ENCODE measurements around the gene BRD1. TPM values are rescaled to one million over a fixed set of nuclear protein-coding genes. Genes with fewer than 3 reads are reported as not detected.

The BRD1 gene
- total RNA-seq, 3 donors from 2014 or later: 33.4 to 51.3 (median 48.4) TPM

DNA sequence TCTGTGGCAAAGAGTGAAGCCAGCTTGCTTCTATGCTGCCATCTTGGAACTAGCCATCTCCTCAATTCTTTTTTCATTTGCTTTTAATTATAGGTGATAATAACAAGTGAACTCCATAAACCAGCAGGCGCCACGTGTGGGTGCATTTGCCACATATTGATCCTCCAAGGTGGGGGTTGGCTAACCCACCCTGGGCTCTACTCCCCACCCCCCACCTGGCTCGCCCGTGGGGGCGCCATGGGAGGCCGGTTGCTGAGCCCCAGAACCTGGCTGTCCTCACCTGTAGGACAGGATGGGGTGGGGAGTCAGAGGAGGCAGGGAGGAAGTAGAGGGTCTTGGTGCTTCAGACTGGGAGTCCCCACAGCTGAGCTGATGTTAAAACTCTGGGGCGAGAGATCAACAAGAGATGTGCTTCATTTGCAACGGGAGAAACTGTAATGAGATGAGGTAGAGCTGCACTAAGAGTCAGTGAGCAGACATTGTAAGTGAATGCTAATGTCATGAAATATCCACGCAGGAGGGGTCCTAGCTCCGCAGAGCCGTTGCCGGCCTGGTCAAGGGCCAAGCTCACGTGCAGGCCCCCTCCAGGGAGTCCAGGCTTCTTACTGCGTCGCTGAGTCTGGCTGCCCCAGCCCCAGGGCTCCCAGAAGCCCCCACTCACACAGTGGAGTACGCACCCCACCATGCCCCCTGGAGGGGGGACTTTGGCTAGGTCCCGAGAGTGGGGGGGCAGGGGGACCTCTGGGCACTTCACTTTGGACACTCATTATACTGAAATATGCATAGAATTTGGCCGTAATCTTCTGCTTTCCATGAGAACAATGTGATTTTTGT, 59.4 kb downstream of the BRD1 start:
- intact Hi-C loops (cut with DNase I, micrococcal nuclease): loop anchor here in 1 of 2 donors (10.0 kb wide), 1 partner anchor 267 kb away; no protein-coding TSS in a partner anchor
- Histone ChIP-seq H3K4me1 (ENCODE audit: low read depth) (no peaks in the 10 kb centered on the region), H3K36me3 (ENCODE audit: low read depth) (no peaks in the 10 kb centered on the region), H3K9me3 (peaks cover 8% of the 10 kb centered on the region), H3K4me3 (no peak overlapping the region)
- TF ChIP-seq, protein P1, sequence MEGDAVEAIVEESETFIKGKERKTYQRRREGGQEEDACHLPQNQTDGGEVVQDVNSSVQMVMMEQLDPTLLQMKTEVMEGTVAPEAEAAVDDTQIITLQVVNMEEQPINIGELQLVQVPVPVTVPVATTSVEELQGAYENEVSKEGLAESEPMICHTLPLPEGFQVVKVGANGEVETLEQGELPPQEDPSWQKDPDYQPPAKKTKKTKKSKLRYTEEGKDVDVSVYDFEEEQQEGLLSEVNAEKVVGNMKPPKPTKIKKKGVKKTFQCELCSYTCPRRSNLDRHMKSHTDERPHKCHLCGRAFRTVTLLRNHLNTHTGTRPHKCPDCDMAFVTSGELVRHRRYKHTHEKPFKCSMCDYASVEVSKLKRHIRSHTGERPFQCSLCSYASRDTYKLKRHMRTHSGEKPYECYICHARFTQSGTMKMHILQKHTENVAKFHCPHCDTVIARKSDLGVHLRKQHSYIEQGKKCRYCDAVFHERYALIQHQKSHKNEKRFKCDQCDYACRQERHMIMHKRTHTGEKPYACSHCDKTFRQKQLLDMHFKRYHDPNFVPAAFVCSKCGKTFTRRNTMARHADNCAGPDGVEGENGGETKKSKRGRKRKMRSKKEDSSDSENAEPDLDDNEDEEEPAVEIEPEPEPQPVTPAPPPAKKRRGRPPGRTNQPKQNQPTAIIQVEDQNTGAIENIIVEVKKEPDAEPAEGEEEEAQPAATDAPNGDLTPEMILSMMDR (IDR thresholded peaks at IDR 0.05): no peak
- DNase-seq (peak in 2 of 3 donors; percentile 21 to 48), ATAC-seq (no peak)

DNA sequence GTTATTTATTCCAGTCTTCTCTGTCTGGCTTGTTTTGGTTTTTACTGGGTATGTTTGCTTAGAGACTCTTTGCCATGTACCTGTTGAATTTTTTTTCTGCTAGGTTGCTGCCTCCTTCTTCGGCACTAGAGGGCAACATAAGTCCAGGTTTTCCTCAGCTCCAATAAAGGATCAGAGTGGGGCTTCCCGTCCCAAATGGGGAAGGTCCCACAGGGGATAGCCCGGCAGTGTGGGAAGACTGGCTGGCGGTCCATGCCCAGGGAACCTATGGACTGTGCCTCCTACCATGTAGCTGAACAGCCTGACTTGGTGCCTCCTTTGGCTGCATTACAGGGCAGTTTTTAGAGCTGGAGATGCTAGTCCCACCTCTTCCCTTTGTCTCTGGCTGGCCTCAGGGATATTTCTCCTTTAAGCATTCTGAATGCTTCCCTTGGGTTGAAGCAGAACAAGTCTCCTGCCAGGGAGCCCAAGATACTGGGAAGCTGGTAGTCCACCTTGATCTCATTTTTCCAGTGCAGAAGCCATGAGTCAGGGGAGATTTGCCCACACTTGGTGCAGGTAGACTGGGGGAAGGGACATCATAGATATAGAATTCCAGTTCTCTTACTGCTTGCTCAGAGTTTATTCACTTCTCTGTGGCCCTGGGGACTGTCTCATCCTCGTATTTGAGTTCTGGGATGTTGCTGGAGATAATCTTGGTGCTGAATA, 60.2 kb downstream of the BRD1 start:
- Histone ChIP-seq H3K36me3 (ENCODE audit: low read depth) (no peaks in the 10 kb centered on the region), H3K9me3 (peaks cover 8% of the 10 kb centered on the region), H3K4me3 (no peak overlapping the region), H3K4me1 (ENCODE audit: low read depth) (no peaks in the 10 kb centered on the region)
- ATAC-seq (peak; percentile 51), DNase-seq (peak; percentile 22 to 29 (median 28))
- intact Hi-C loops (cut with DNase I, micrococcal nuclease): loop anchor here in 1 of 2 donors (10.0 kb wide), 1 partner anchor 267 kb away; no protein-coding TSS in a partner anchor
- TF ChIP-seq, protein P1 (IDR thresholded peaks at IDR 0.05): peak; percentile 35

DNA sequence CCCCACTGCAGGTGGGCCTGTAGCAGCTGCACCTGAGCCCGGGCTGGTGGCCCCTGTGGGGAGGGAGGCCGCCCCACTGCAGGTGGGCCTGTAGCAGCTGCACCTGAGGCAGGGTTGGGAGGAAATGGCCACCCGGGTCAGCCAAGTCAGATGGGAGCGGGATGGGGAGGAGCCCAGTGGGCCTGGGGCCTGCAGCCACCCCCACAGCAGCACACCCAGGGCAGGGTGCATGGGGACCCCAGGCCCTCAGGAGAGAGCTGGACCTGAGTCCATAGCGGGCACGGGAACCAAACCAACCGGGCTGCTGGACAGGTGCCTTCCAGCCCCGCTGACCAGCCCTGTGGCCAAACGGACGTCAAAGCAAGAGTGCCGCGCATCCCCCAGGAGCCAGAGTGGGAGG, 61.7 kb downstream of the BRD1 start:
- TF ChIP-seq, protein P1 (IDR thresholded peaks at IDR 0.05): no peak
- intact Hi-C loops (cut with DNase I, micrococcal nuclease): loop anchor here in 1 of 2 donors (10.0 kb wide), 1 partner anchor 269 kb away; no protein-coding TSS in a partner anchor
- Histone ChIP-seq H3K36me3 (ENCODE audit: low read depth) (no peaks in the 10 kb centered on the region), H3K9me3 (peaks cover 8% of the 10 kb centered on the region), H3K4me1 (ENCODE audit: low read depth) (peaks cover 2% of the 10 kb centered on the region), H3K4me3 (no peak overlapping the region)
- ATAC-seq: no peak
- peak in 2 of 3 donors; percentile 11 to 36 for DNase-seq

DNA sequence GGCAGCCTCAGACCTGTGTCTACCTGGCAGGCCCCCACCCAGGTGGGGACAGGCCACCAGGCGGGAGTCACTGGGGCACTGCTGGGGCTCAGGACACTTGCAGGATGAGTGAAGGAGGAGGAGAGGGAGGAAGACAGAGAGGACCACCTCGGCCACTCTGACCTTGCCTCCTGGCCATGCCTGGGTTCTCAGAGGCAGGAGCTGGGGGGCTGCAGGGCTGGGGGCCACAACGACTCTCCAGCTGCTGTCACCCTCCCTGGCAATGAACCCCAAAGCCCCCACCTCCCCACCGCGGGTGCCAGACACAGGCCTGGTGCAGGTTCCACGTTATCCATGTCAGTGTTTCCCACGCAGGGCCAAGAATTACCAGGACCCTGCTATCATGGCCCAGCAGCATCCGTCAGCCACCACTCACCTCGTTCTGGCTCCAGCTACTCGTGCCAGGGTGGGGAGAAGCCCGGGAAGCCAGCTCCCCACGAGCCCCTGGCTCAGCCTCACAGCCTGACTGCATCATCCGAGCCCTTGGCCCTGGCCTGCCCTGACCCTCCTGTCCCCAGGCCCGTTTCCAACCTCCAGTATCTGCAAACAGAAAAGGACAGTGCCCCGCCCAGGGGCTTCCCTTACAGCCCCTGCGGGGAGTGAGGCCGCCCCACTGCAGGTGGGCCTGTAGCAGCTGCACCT, 62.4 kb downstream of the BRD1 start:
- H3K4me1 ChIP-seq (ENCODE audit: low read depth): peaks cover 4% of the 10 kb centered on the region
- peak in 2 of 3 donors; percentile 23 to 40 for DNase-seq
- H3K9me3 ChIP-seq: peaks cover 8% of the 10 kb centered on the region
- H3K4me3 ChIP-seq: no peak overlapping the region
- intact Hi-C loops (cut with DNase I, micrococcal nuclease): loop anchor here in 1 of 2 donors (10.0 kb wide), 1 partner anchor 270 kb away; no protein-coding TSS in a partner anchor
- no peaks in the 10 kb centered on the region for H3K36me3 ChIP-seq (ENCODE audit: low read depth)
- no peak for ATAC-seq
- TF ChIP-seq, protein P1 (IDR thresholded peaks at IDR 0.05): no peak

DNA sequence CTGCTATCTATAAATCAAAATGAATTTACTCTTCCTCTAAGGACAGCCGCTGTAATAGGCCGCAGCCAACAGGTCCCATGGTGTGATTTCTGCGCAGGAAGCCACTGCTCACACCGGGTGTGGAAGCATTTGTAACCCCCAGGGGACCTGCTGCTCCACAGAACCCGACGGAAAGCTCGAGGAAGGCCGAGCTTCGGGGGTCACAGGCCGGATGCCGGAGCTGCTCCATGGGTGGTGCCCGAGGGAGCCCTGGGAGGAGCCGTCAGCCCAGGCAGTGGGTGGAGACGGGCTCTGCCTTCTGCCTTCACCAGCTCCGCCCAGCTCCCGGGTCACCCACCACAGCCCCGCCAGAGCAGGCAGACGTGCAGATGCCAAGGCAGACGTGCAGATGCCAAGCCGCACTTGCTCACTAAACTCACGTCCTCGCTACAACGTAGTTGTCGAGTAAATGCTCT, 63.5 kb downstream of the BRD1 start:
- peak in 2 of 3 donors; percentile 18 to 29 for DNase-seq
- intact Hi-C loops (cut with DNase I, micrococcal nuclease): loop anchor here in 1 of 2 donors (10.0 kb wide), 1 partner anchor 271 kb away; no protein-coding TSS in a partner anchor

More for the DNA sequence above, 63.5 kb downstream of the BRD1 start:
- Histone ChIP-seq H3K9me3 (peaks cover 8% of the 10 kb centered on the region), H3K4me1 (ENCODE audit: low read depth) (peaks cover 4% of the 10 kb centered on the region), H3K4me3 (no peak overlapping the region), H3K36me3 (ENCODE audit: low read depth) (no peaks in the 10 kb centered on the region)
- TF ChIP-seq, protein P1 (IDR thresholded peaks at IDR 0.05): no peak
- ATAC-seq: no peak

All from mucosa of descending colon (tissue), 3 donors.